ENCODE measurements around the gene CACNA1D.

Gene CACNA1D

DNA sequence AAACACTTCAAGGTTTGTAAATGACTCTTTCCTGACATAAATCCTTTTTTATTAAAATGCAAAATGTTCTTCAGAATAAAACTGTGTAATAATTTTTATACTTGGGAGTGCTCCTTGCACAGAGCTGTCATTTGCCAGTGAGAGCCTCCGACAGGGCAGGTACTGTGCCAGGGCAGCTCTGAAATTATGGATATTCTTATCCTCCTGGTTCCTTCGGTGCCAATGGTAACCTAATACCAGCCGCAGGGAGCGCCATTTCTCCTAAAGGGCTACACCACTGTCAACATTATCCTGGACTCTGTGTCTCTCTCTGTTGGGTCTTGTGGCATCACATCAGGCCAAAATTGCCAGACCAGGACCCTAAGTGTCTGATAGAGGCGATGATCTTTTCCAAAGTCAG, 318.8 kb downstream of the CACNA1D start:
- TF ChIP-seq, protein P1, sequence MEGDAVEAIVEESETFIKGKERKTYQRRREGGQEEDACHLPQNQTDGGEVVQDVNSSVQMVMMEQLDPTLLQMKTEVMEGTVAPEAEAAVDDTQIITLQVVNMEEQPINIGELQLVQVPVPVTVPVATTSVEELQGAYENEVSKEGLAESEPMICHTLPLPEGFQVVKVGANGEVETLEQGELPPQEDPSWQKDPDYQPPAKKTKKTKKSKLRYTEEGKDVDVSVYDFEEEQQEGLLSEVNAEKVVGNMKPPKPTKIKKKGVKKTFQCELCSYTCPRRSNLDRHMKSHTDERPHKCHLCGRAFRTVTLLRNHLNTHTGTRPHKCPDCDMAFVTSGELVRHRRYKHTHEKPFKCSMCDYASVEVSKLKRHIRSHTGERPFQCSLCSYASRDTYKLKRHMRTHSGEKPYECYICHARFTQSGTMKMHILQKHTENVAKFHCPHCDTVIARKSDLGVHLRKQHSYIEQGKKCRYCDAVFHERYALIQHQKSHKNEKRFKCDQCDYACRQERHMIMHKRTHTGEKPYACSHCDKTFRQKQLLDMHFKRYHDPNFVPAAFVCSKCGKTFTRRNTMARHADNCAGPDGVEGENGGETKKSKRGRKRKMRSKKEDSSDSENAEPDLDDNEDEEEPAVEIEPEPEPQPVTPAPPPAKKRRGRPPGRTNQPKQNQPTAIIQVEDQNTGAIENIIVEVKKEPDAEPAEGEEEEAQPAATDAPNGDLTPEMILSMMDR (IDR thresholded peaks at IDR 0.05), result no peak

DNA sequence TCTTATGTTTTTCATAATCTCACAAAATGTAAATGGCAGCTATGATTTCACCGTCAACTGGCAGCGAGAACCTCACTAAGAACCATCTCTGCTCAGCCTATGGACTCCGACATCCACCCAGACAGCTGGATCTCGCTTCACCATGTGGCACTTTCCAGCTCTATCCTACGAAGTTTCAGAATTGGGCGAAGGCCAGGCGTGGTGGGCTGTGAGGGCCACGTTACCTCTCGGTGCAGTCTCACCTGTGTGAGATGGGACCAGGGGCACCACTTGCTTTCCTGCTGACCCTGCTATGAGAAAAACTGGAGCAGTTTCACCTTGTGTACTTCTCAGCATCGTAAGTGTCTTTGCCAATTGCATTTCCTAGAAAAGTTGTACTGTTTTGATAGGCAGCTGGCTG, 319.5 kb downstream of the CACNA1D start:
- TF ChIP-seq, protein P1 (IDR thresholded peaks at IDR 0.05), result no peak

DNA sequence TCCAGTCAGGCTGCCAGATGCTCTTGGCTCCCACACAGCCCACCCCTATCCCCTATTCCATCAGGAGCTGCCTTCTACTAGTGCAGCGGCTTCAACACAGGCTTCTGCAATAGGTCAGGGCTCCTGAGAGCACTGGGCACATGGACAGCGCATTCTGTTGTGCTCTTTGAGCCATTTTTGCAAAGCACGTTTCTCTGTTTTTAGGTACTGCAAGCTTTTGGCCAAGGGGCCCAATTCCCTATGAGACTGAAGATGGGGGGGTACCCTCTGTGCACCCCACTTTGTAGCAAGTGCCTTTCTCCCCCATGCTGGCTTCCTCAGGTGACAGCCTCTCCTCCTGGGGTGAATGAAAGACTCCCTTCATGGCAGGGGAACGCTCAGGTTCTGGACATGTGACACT, 320.7 kb downstream of the CACNA1D start:
- TF ChIP-seq, protein P1 (IDR thresholded peaks at IDR 0.05), result no peak

DNA sequence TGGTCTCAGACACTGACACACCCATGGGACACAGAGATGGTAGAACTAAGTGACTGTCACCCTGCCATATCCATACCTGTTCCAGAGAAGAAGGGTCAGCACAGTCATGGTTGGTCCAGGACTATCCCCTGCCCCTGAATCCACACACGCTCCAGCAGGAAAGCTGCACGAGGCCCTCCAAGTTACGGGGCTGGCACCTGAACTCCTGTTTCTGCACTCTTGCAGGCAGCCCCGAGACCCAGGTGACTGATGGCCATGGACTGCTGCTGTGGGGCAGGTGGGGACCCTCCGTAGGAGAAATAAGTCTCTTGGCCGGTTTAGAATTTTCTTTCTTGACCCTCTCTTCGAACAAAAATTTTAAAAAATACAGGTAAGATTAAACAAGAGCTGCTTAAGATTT, 321.2 kb downstream of the CACNA1D start:
- TF ChIP-seq, protein P1 (IDR thresholded peaks at IDR 0.05), result no peak

DNA sequence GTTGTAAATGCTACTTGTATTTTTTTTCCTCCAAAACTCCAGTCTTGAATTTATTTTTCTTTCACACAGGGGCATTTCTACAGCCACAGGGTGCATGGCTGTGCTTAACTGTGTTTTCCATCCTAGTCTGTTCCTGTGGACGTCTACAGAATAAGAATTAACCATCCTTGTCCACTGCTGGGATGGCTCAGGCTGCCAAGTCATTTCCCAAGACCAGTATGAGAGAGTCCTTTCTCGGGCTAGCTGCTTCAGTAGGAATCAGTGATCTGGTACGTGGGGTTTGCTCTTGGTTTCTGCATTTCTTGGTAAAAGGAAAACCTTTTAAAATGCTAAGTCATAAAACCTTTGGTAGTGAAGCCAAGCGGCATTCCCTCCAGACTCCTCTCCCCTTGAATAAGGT, 322.0 kb downstream of the CACNA1D start:
- TF ChIP-seq, protein P1 (IDR thresholded peaks at IDR 0.05), result no peak

DNA sequence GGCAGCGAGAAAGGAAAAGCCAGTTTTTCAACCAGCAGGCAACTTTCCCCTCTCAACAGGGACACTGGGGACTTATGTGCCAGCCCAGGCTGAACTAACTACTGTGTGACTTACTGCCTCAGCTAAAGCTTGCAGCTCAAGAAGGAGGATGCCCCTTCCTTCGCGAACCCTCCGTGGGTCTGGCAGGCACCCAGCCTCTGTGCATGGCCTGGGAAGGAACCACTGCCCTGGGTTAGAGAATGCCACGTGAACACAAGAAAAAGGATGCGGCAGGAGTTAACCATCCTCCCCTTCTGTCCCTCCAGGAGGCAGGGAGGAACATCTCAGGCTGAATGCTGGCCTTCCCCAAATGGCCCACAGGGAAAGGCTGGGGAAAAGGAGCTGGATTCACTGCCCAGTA, 322.8 kb downstream of the CACNA1D start:
- TF ChIP-seq, protein P1 (IDR thresholded peaks at IDR 0.05), result no peak

DNA sequence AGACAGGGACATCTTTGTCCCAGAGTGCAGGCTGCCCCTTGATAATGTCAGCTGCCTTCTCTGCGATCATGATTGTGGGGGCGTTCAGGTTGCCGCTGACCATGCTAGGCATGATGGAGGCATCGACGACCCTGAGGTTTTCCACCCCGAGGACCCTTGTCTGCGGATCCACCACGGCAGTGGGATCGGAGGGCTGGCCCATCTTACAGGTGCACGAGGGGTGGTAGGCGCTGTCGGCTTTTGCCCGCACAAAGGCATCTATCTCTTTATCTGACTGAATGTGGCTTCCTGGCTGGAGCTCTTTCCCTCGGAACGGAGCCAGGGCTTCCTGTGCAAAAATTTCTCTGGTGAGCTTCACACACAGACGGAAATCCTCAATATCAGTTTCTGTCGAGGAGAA, 323.4 kb downstream of the CACNA1D start:
- TF ChIP-seq, protein P1 (IDR thresholded peaks at IDR 0.05), result no peak

All from LNCAP (cell line).